Kidney (tissue), 14 donors: Measurements from ENCODE around the gene LGALS9. TPM values are rescaled to one million over a fixed set of nuclear protein-coding genes. Genes with fewer than 3 reads are reported as not detected.
"Not testable (repeated sequence)": the region's sequence is repeated elsewhere in the genome, so short reads cannot be mapped to it uniquely, and the experiment has no call there.

Source experiments
- DNase-seq, 5 donors: peaks; one replicate each; pipeline ENCODE4 v3.0.0-alpha.2; 2013 to 2020
- FAIRE-seq: peaks from 2 replicates; lab custom pipeline; 2012; peaks lifted over from hg19 to GRCh38; lab: Jason Lieb, UNC
- H3K27ac ChIP-seq, 2 donors: one replicate each; pipeline ENCODE4 v1.7.0; 2013; ENCODE audit warnings: low read depth in 2 of 2, low read length in 2 of 2, inconsistent platforms in 1 of 2
- H3K27me3 ChIP-seq: one replicate; pipeline ENCODE4 v1.7.1; 2013; ENCODE audit warnings: low read length, inconsistent platforms; ENCODE audit not compliant: control insufficient read depth, insufficient read depth
- H3K36me3 ChIP-seq, 3 donors: one replicate each; pipeline versions ENCODE4 v1.7.0 to v1.7.1; 2013; ENCODE audit warnings: low read length in 3 of 3, control low read depth in 1 of 3, inconsistent platforms in 1 of 3; ENCODE audit not compliant: insufficient read depth in 3 of 3, control insufficient read depth in 2 of 3
- H3K4me1 ChIP-seq, 3 donors: one replicate each; pipeline versions ENCODE4 v1.7.0 to v1.7.1; 2013; ENCODE audit warnings: low read length in 3 of 3, inconsistent platforms in 1 of 3, low read depth in 1 of 3; ENCODE audit not compliant: control insufficient read depth in 2 of 3, insufficient read depth in 2 of 3
- H3K4me3 ChIP-seq, 3 donors: one replicate each; pipeline versions ENCODE4 v1.7.0 to v1.8.1; 2013; ENCODE audit warnings: low read length in 3 of 3, control low read depth in 1 of 3, inconsistent platforms in 1 of 3
- H3K9ac ChIP-seq, 3 donors: one replicate each; pipeline versions ENCODE4 v1.7.0 to v1.7.1; 2013; ENCODE audit warnings: low read length in 3 of 3, control low read depth in 1 of 3, inconsistent platforms in 1 of 3
- H3K9me3 ChIP-seq, 3 donors: one replicate each; pipeline versions ENCODE4 v1.7.0 to v1.7.1; 2013; ENCODE audit warnings: low read length in 3 of 3, control low read depth in 1 of 3, inconsistent platforms in 1 of 3; ENCODE audit not compliant: control insufficient read depth in 2 of 3, insufficient read depth in 1 of 3
- intact Hi-C: fragments of 100-400 bp; cut with DNase I; formaldehyde crosslinking; loops from one replicate; pipeline ENCODE4 v1.11.1; 2022
- polyA plus RNA-seq: library from polyadenylated mRNA; stranded (reverse); fragments of 350-450 nt; fragmentation: Illumina TruSeq; extraction: RNeasy Lipid Tissue Mini Kit (QIAGEN cat#74804); gene quantifications from one replicate; pipeline ENCODE4 v1.2.3, GENCODE V29; 2014; ENCODE audit warnings: low read depth, low replicate concordance; ENCODE audit not compliant: insufficient read depth
- total RNA-seq: library from RNA; stranded (reverse); fragmentation: NEBNext Ultra II Directional; extraction: Animal tissue kit (Norgen Biotek cat#: 25700); gene quantifications from one replicate; pipeline ENCODE4 v1.2.1, GENCODE V29; 2021
- TF ChIP-seq, protein P1 (sequence below): IDR thresholded peaks from 3 replicates; pipeline ENCODE4 v1.5.1; 2012; ENCODE audit warnings: mild to moderate bottlenecking, moderate library complexity, borderline replicate concordance; ENCODE audit not compliant: insufficient read depth; ENCODE audit errors: extremely low read depth
- donor health status: control.
- donor health status: control.
- donor health status: control.
- donor health status: control.
- donor health status: control.
- donor health status: DM: yes; HTN: yes; CAD: no.
- donor health status: Normal renal cell carcinoma (clear cell type).

Gene LGALS9
- total and polyA plus RNA-seq, 2 donors from 2014 or later, result 16.4 to 50.8 TPM

GRCh38 chr17:27651411-27652345 lies 20.7 kb downstream of the LGALS9 start:
- Histone ChIP-seq H3K4me3 (no peak overlapping the region), H3K9me3 (no peaks in the 10 kb centered on the region), H3K4me1 (no peaks in the 10 kb centered on the region), H3K27ac (no peak overlapping the region), H3K9ac (no peak overlapping the region), H3K36me3 (no peaks in the 10 kb centered on the region), H3K27me3 (no peaks in the 10 kb centered on the region)
- TF ChIP-seq, protein P1, sequence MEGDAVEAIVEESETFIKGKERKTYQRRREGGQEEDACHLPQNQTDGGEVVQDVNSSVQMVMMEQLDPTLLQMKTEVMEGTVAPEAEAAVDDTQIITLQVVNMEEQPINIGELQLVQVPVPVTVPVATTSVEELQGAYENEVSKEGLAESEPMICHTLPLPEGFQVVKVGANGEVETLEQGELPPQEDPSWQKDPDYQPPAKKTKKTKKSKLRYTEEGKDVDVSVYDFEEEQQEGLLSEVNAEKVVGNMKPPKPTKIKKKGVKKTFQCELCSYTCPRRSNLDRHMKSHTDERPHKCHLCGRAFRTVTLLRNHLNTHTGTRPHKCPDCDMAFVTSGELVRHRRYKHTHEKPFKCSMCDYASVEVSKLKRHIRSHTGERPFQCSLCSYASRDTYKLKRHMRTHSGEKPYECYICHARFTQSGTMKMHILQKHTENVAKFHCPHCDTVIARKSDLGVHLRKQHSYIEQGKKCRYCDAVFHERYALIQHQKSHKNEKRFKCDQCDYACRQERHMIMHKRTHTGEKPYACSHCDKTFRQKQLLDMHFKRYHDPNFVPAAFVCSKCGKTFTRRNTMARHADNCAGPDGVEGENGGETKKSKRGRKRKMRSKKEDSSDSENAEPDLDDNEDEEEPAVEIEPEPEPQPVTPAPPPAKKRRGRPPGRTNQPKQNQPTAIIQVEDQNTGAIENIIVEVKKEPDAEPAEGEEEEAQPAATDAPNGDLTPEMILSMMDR, result peak; percentile 87
- FAIRE-seq, result no peak
- peak; percentile 57 to 68 (median 64) for DNase-seq
- intact Hi-C loops, result no loop called here

DNA sequence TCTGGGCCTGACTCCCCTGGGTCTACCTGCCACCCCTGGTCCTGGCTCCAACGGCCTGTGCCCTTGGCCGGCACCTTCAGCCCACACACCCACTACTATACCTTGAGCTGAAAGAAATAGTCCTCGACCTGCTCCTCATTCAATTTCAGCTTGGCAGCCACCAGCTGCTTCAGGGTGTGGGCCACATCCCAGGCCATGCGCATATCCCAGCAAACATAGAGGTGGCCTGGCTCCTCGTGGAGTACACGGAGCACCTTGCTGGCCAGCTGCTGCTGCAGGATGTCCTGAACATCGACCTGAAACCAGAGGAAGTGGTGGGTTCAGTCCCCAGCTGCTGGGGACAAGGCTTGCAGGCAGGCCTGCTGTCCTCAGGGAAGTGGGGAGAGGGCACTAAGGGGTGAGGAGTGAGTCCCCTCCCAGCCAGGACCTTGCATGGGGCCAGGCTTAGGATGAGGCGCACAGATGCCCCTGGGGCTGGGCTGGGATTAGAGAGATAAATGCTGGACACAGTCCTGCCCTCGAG lies 22.5 kb downstream of the LGALS9 start:
- H3K36me3 ChIP-seq, FAIRE-seq, H3K9ac ChIP-seq, H3K4me1 ChIP-seq, H3K27me3 ChIP-seq, H3K27ac ChIP-seq, H3K4me3 ChIP-seq, intact Hi-C loops, H3K9me3 ChIP-seq: not testable (repeated sequence)
- DNase-seq, result peak in 1 of 5 donors; percentile 56

GRCh38 chr17:27654136-27654535 lies 23.1 kb downstream of the LGALS9 start:
- Histone ChIP-seq H3K9me3 (no peaks in the 10 kb centered on the region), H3K9ac (no peak overlapping the region), H3K36me3 (no peaks in the 10 kb centered on the region), H3K27me3 (no peaks in the 10 kb centered on the region), H3K4me3 (no peak overlapping the region), H3K27ac (no peak overlapping the region), H3K4me1 (no peaks in the 10 kb centered on the region)
- no peak for FAIRE-seq
- intact Hi-C loops, result no loop called here
- TF ChIP-seq, protein P1, result no peak
- DNase-seq, result peak in 1 of 5 donors; percentile 68
